A549 (cell line): ENCODE measurements around the gene JPH2. TPM values are rescaled to one million over a fixed set of nuclear protein-coding genes. Genes with fewer than 3 reads are reported as not detected.
A peak's percentile ranks its signal among the peaks of the same experiment; 100 is the strongest.

Experiments used
- ATAC-seq, 2 experiments: fragments of 200-7000 bp in 1 of 2; fragments of >200 bp in 1 of 2; cut with Nextera tagmentation in 1 of 2; cut with Tn5 transposase in 1 of 2; 3 replicates each; pipeline versions ENCODE4 v1.8.0 to v1.9.1; 2018 to 2020; ENCODE audit warnings: mild to moderate bottlenecking in 1 of 2, moderate library complexity in 1 of 2
- CTCF ChIA-PET: fragments of 300-600 bp; sonication (Branson Sonifier 250); formaldehyde crosslinking; extraction: SDS; loops from one replicate; lab custom pipeline; 2021; ENCODE audit warnings: antibody characterized with exemption, inconsistent platforms; lab: Yijun Ruan, JAX
- POLR2A ChIA-PET: fragments of 350-600 bp; formaldehyde crosslinking; extraction: SDS; loops from one replicate; lab custom pipeline; 2021; ENCODE audit warnings: antibody characterized with exemption, inconsistent platforms; lab: Yijun Ruan, JAX
- DNase-seq, 2 experiments: peaks; one replicate each; pipeline versions ENCODE4 v3.0.0 to v3.0.0-alpha.2; 2011 to 2016; ENCODE audit warnings: low read depth in 1 of 2, low spot score in 1 of 2
- FAIRE-seq: peaks from 2 replicates; lab custom pipeline; 2011; peaks lifted over from hg19 to GRCh38; lab: Jason Lieb, UNC
- H3K27ac ChIP-seq, 2 experiments: fragments of >200 bp; sonication (Bioruptor Twin); formaldehyde crosslinking; 3 replicates each; pipeline ENCODE4 v1.5.1; 2016 to 2017
- H3K4me1 ChIP-seq: fragments of >200 bp; sonication (Bioruptor Twin); formaldehyde crosslinking; 3 replicates; pipeline ENCODE4 v1.6.1; 2016
- H3K4me2 ChIP-seq: fragments of >200 bp; sonication (Bioruptor Twin); formaldehyde crosslinking; 3 replicates; pipeline ENCODE4 v1.6.1; 2016
- H3K4me3 ChIP-seq: fragments of >200 bp; sonication (Bioruptor Twin); formaldehyde crosslinking; 3 replicates; pipeline ENCODE4 v1.5.1; 2016
- H3K9me3 ChIP-seq: fragments of >200 bp; sonication (Bioruptor Twin); formaldehyde crosslinking; 3 replicates; pipeline ENCODE4 v1.6.1; 2016
- CTCF ChIP-seq: fragments of >200 bp; sonication (Bioruptor Twin); formaldehyde crosslinking; IDR thresholded peaks from 3 replicates; pipeline ENCODE4 v1.5.1; 2016
- E2F6 ChIP-seq: IDR thresholded peaks from 2 replicates; pipeline ENCODE4 v1.6.1; 2012; ENCODE audit warnings: low read depth, borderline replicate concordance
- ESRRA ChIP-seq: fragments of 150-350 bp; IDR thresholded peaks from 2 replicates; pipeline ENCODE4 v1.6.1; 2014; ENCODE audit warnings: mild to moderate bottlenecking, low read length, borderline replicate concordance
- GATA3 ChIP-seq: IDR thresholded peaks from 2 replicates; pipeline ENCODE4 v1.6.1; 2012; ENCODE audit warnings: borderline replicate concordance
- HOXB5 ChIP-seq: fragments of 250-450 bp; sonication (Bioruptor Pico); IDR thresholded peaks from 2 replicates; pipeline ENCODE4 v1.5.0; 2020; ENCODE audit warnings: mild to moderate bottlenecking, moderate library complexity
- JUNB ChIP-seq: fragments of >200 bp; sonication (Bioruptor Twin); formaldehyde crosslinking; IDR thresholded peaks from 2 replicates; pipeline ENCODE4 v1.6.1; 2016
- KDM1A ChIP-seq: fragments of 200-600 bp; sonication (generic); IDR thresholded peaks from 2 replicates; pipeline ENCODE4 v1.6.1; 2016; ENCODE audit warnings: low read depth, mild to moderate bottlenecking
- KDM5A ChIP-seq: fragments of 200-600 bp; sonication (generic); IDR thresholded peaks from 2 replicates; pipeline ENCODE4 v1.6.1; 2016; ENCODE audit warnings: antibody characterized with exemption, mild to moderate bottlenecking
- MAX ChIP-seq: IDR thresholded peaks from 2 replicates; pipeline ENCODE4 v1.6.1; 2012
- MAZ ChIP-seq: fragments of 150-350 bp; IDR thresholded peaks from 2 replicates; pipeline ENCODE4 v1.6.1; 2014; ENCODE audit warnings: antibody characterized with exemption, low read depth, low read length, borderline replicate concordance
- NFE2L2 ChIP-seq: fragments of 150-350 bp; conservative IDR thresholded peaks from 2 replicates; pipeline ENCODE4 v1.6.1; 2014; ENCODE audit warnings: low read length
- PHF8 ChIP-seq: fragments of 200-600 bp; sonication (generic); IDR thresholded peaks from 2 replicates; pipeline ENCODE4 v1.6.1; 2016; ENCODE audit warnings: low read depth, mild to moderate bottlenecking, antibody characterized with exemption, moderate library complexity, borderline replicate concordance
- POLR2AphosphoS2 ChIP-seq: conservative IDR thresholded peaks from 2 replicates; pipeline ENCODE4 v1.6.1; 2012; ENCODE audit warnings: low read length, improper control_type of control experiment, inconsistent platforms
- RCOR1 ChIP-seq: fragments of 150-350 bp; IDR thresholded peaks from 2 replicates; pipeline ENCODE4 v1.6.1; 2014; ENCODE audit warnings: antibody characterized with exemption, low read length, low read depth
- RNF2 ChIP-seq: fragments of 200-600 bp; sonication (generic); IDR thresholded peaks from 2 replicates; pipeline ENCODE4 v1.6.1; 2016; ENCODE audit warnings: low read depth, mild to moderate bottlenecking, antibody characterized with exemption, moderate library complexity, borderline replicate concordance
- SREBF2 ChIP-seq: fragments of 450-650 bp; IDR thresholded peaks from 2 replicates; pipeline ENCODE4 v1.6.1; 2014; ENCODE audit warnings: mild to moderate bottlenecking, moderate library complexity
- USF2 ChIP-seq: fragments of 450-650 bp; IDR thresholded peaks from 2 replicates; pipeline ENCODE4 v1.6.1; 2014; ENCODE audit warnings: antibody characterized with exemption
- ZNF302 ChIP-seq: fragments of 250-450 bp; sonication (Bioruptor Pico); IDR thresholded peaks from 2 replicates; pipeline ENCODE4 v1.9.0; 2021; ENCODE audit warnings: inconsistent platforms, mild to moderate bottlenecking, moderate library complexity
- ZSCAN20 ChIP-seq: fragments of 250-450 bp; sonication (Bioruptor Pico); IDR thresholded peaks from 2 replicates; pipeline ENCODE4 v1.8.0; 2022; ENCODE audit warnings: mild to moderate bottlenecking, moderate library complexity
- WGBS: methylation state at CpG from one replicate; pipeline ENCODE4 v1.1.6; 2017; ENCODE audit errors: missing lambda C conversion rate; 5-methylcytosine and 5-hydroxymethylcytosine counted together
- polyA plus RNA-seq, 4 experiments: library from polyadenylated mRNA; depleted of rRNA in 3 of 4; stranded (reverse); fragments of >200 nt; fragmentation: RNase III in 1 of 4; extraction: RNeasy Plus Mini Kit Qiagen cat#74134 plus additional on column Dnase treatment in 1 of 4; gene quantifications; 2 replicates in 3 of 4; 3 replicates in 1 of 4; pipeline ENCODE4 v1.2.3, GENCODE V29; 2011 to 2017

The JPH2 gene
- polyA plus RNA-seq, 2 of the 4 experiments (the other 2 are of a cell fraction): 0.83 to 3.3 TPM

GRCh38 chr20:44208770-44209169, 21.8 kb upstream of the JPH2 start:
- peak overlapping the region; percentile 94 for H3K4me2 ChIP-seq
- TF ChIP-seq NFE2L2: no peak
- TF ChIP-seq MAX: peak; percentile 57; the same call in 1 of the 2 replicates
- TF ChIP-seq HOXB5: no peak
- TF ChIP-seq, all 56 proteins: peak for 1
- Histone ChIP-seq H3K27ac (peak overlapping the region; percentile 74 to 98), H3K4me1 (peaks cover 52% of the 10 kb centered on the region), H3K4me3 (peak overlapping the region; percentile 64), H3K9me3 (no peaks in the 10 kb centered on the region)
- WGBS: 2% methylated on average over 7 of the region's 7 CpGs
- DNase-seq (peak in 1 of 2 experiments; percentile 48), FAIRE-seq (no peak), ATAC-seq (peak in 1 of 2 experiments; percentile 1; a peak in 1 of 6 replicates)
- ChIA-PET CTCF (interaction anchor here (0.6 to 2.0 kb wide), 7 partner anchors 9 to 253 kb away, joined by 3 to 9 read pairs (median 5); no protein-coding TSS in a partner anchor), POLR2A (no interaction called here)

GRCh38 chr20:44208165-44208564, 21.2 kb upstream of the JPH2 start:
- H3K4me3 ChIP-seq: peak overlapping the region; percentile 64
- peak overlapping the region; percentile 94 for H3K4me2 ChIP-seq
- 21% methylated on average over 7 of the region's 7 CpGs for WGBS
- ChIA-PET POLR2A (interaction anchor here (0.6 kb wide), 1 partner anchor 395 kb away, joined by 3 read pairs; no protein-coding TSS in a partner anchor), CTCF (interaction anchor here (0.6 to 2.0 kb wide), 6 partner anchors 10 to 254 kb away, joined by 3 to 9 read pairs (median 5); no protein-coding TSS in a partner anchor)
- no peak for DNase-seq
- no peak for ATAC-seq
- TF ChIP-seq MAZ (no peak), GATA3 (no peak), ZNF302 (no peak), USF2 (no peak), KDM5A (no peak), RNF2 (no peak), CTCF (no peak), POLR2AphosphoS2 (no peak), PHF8 (no peak), RCOR1 (no peak), ESRRA (no peak), JUNB (no peak), NFE2L2 (no peak), SREBF2 (no peak), ZSCAN20 (CRISPR knock-in tag) (no peak), E2F6 (no peak)
- H3K9me3 ChIP-seq: no peaks in the 10 kb centered on the region
- no peak for FAIRE-seq
- peak overlapping the region; percentile 74 to 98 for H3K27ac ChIP-seq
- H3K4me1 ChIP-seq: peaks cover 58% of the 10 kb centered on the region

- Histone ChIP-seq H3K27ac (peak overlapping the region; percentile 66 to 74; a peak in 5 of 6 replicates), H3K9me3 (no peaks in the 10 kb centered on the region), H3K4me1 (peaks cover 63% of the 10 kb centered on the region), H3K4me3 (peak overlapping the region; percentile 1; the same call in 1 of the 3 replicates), H3K4me2 (peak overlapping the region; percentile 94)
- FAIRE-seq: no peak
- TF ChIP-seq KDM1A (no peak), JUNB (no peak)
- ChIA-PET POLR2A (interaction anchor here (1.1 kb wide), 1 partner anchor 11 kb away, joined by 4 read pairs; no protein-coding TSS in a partner anchor), CTCF (interaction anchor here (0.6 to 1.6 kb wide), 4 partner anchors 8 to 476 kb away, joined by 3 to 5 read pairs (median 3); no protein-coding TSS in a partner anchor)
- WGBS: 20% methylated on average over 3 of the region's 3 CpGs
- DNase-seq: no peak
- ATAC-seq: no peak
These were observed 20.2 kb upstream of the JPH2 start for GRCh38 chr20:44207126-44207723.
